Gastroesophageal sphincter (tissue), 4 donors: ENCODE results near the gene MRPL53. TPM values are rescaled to one million over a fixed set of nuclear protein-coding genes. Genes with fewer than 3 reads are reported as not detected.
A peak's percentile ranks its signal among the peaks of the same experiment; 100 is the strongest.
"Not testable (repeated sequence)": the region's sequence is repeated elsewhere in the genome, so short reads cannot be mapped to it uniquely, and the experiment has no call there.

ENCODE experiments used
- ATAC-seq: fragments of 150-250 bp; one replicate; pipeline ENCODE4 v1.9.1; 2016; ENCODE audit warnings: mild to moderate bottlenecking, moderate library complexity
- H3K27ac ChIP-seq, 4 donors: fragments of 200-600 bp; sonication (generic) in 3 of 4; 1 replicate in 3 of 4; 2 replicates in 1 of 4; pipeline ENCODE4 v1.5.1; 2016 to 2019
- H3K27me3 ChIP-seq: fragments of 200-600 bp; sonication (generic); one replicate; pipeline ENCODE4 v1.5.1; 2019
- H3K36me3 ChIP-seq, 2 donors: fragments of 200-600 bp; sonication (generic); one replicate each; pipeline ENCODE4 v1.5.1; 2019; ENCODE audit warnings: control low read depth in 1 of 2
- H3K4me1 ChIP-seq, 3 donors: fragments of 200-600 bp; sonication (generic); 1 replicate in 2 of 3; 2 replicates in 1 of 3; pipeline ENCODE4 v1.5.1; 2016 to 2019; ENCODE audit warnings: control low read depth in 2 of 3
- H3K4me3 ChIP-seq, 2 donors: fragments of 200-600 bp; sonication (generic); one replicate each; pipeline ENCODE4 v1.5.1; 2019; ENCODE audit warnings: mild to moderate bottlenecking in 1 of 2, moderate library complexity in 1 of 2
- H3K9me3 ChIP-seq, 3 donors: fragments of 200-600 bp; sonication (generic); one replicate each; pipeline ENCODE4 v1.5.1; 2017 to 2019; ENCODE audit warnings: control low read depth in 2 of 3
- EP300 ChIP-seq: sonication (generic); formaldehyde crosslinking; IDR thresholded peaks from one replicate; pipeline ENCODE4 v1.6.1; 2017; ENCODE audit warnings: antibody characterized with exemption, mild to moderate bottlenecking
- POLR2A ChIP-seq, 2 donors: fragments of 450-650 bp; IDR thresholded peaks; one replicate each; pipeline ENCODE4 v1.6.1; 2017; ENCODE audit warnings: antibody characterized with exemption in 2 of 2, mild to moderate bottlenecking in 2 of 2, moderate library complexity in 1 of 2
- POLR2AphosphoS5 ChIP-seq: sonication (generic); formaldehyde crosslinking; IDR thresholded peaks from one replicate; pipeline ENCODE4 v1.6.1; 2017; ENCODE audit warnings: antibody characterized with exemption
- WGBS, 2 donors: methylation state at CpG; one replicate each; pipeline ENCODE4 v1.1.5; 2018; ENCODE audit warnings: low coverage in 1 of 2; 5-methylcytosine and 5-hydroxymethylcytosine counted together
- total RNA-seq, 4 donors: library from RNA; depleted of rRNA; stranded (reverse); fragments of >200 nt; gene quantifications; one replicate each; pipeline ENCODE4 v1.1.0, GENCODE V29; 2016
- TF ChIP-seq, protein P1 (sequence below), 4 experiments: fragments of 200-600 bp in 2 of 4; fragments of 450-650 bp in 2 of 4; sonication (generic) in 1 of 4; IDR thresholded peaks; one replicate each; pipeline ENCODE4 v1.5.1; 2017 to 2019; ENCODE audit warnings: antibody characterized with exemption in 4 of 4, mild to moderate bottlenecking in 2 of 4, moderate library complexity in 2 of 4

Gene MRPL53
- total RNA-seq, 4 donors from 2014 or later: 18.0 to 76.7 (median 30.2) TPM

DNA sequence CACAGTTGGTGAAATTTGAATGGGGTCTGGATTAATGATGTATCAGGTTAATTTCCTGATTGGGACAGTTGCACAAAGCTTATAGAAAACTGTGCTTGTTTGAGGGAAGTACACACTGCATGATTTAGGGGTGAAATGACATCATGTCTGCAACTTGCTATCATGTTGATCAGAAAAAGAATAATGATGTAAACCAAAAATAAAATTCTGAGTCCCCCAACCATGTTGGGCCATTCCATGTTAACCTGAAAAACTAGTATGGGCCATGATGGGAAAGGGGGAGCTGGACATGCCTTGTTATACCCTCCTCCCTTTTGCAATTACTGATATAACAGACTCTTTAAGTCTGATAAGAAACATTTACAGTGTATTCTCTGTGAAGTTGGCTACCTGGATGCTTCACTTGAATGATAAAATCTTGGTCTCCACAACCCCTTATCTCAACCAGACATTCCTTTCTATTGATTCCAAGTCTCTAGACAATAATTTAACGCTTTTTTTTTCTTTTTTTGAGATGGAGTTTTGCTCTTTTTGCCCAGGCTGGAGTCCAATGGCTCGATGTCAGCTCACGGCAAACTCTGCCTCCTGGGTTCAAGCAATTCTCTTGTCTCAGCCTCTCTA, 21.8 kb downstream of the MRPL53 start:
- H3K4me1 ChIP-seq: peaks cover 2 to 12% (median 7%) of the 10 kb centered on the region in 3 donors
- no peak overlapping the region for H3K4me3 ChIP-seq
- H3K36me3 ChIP-seq: no peaks in the 10 kb centered on the region
- H3K9me3 ChIP-seq: no peaks in the 10 kb centered on the region
- 82 to 93% methylated on average over 3 of the region's 3 CpGs for WGBS, 2 donors
- H3K27me3 ChIP-seq: no peaks in the 10 kb centered on the region
- TF ChIP-seq POLR2AphosphoS5: no peak
- TF ChIP-seq, protein P1, sequence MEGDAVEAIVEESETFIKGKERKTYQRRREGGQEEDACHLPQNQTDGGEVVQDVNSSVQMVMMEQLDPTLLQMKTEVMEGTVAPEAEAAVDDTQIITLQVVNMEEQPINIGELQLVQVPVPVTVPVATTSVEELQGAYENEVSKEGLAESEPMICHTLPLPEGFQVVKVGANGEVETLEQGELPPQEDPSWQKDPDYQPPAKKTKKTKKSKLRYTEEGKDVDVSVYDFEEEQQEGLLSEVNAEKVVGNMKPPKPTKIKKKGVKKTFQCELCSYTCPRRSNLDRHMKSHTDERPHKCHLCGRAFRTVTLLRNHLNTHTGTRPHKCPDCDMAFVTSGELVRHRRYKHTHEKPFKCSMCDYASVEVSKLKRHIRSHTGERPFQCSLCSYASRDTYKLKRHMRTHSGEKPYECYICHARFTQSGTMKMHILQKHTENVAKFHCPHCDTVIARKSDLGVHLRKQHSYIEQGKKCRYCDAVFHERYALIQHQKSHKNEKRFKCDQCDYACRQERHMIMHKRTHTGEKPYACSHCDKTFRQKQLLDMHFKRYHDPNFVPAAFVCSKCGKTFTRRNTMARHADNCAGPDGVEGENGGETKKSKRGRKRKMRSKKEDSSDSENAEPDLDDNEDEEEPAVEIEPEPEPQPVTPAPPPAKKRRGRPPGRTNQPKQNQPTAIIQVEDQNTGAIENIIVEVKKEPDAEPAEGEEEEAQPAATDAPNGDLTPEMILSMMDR (IDR thresholded peaks at IDR 0.05): no peak
- TF ChIP-seq EP300: no peak
- no peak for TF ChIP-seq POLR2A (IDR thresholded peaks at IDR 0.05)
- no peak for ATAC-seq
- H3K27ac ChIP-seq: no peak overlapping the region

DNA sequence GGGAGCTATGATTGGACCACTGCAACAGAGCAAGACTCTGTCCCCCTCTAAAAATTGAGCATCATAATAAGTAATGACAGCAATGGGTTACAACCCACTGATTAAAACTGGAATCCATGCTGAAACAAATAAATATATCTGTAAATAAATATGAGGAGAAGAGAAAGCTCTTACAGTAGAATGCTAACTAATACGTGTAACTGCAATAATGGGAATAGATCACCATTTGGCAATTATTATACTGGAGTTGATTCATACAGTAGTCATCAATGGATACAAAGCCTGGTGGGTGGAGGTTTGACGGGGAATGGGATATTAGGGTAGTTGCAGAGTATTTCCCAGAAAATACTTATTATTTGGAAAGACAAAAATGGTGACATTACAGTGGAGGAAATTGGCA, 23.7 kb downstream of the MRPL53 start:
- no peaks in the 10 kb centered on the region for H3K36me3 ChIP-seq
- no peak overlapping the region for H3K27ac ChIP-seq
- no peaks in the 10 kb centered on the region for H3K9me3 ChIP-seq
- no peak overlapping the region for H3K4me3 ChIP-seq
- H3K27me3 ChIP-seq: peaks cover 2% of the 10 kb centered on the region
- no peaks in the 10 kb centered on the region for H3K4me1 ChIP-seq
- ATAC-seq: no peak
- TF ChIP-seq, protein P1 (IDR thresholded peaks at IDR 0.05): no peak
- TF ChIP-seq POLR2AphosphoS5: no peak
- no peak for TF ChIP-seq EP300
- TF ChIP-seq POLR2A (IDR thresholded peaks at IDR 0.05): no peak
- 67 to 68% methylated on average over 2 of the region's 2 CpGs for WGBS, 2 donors

DNA sequence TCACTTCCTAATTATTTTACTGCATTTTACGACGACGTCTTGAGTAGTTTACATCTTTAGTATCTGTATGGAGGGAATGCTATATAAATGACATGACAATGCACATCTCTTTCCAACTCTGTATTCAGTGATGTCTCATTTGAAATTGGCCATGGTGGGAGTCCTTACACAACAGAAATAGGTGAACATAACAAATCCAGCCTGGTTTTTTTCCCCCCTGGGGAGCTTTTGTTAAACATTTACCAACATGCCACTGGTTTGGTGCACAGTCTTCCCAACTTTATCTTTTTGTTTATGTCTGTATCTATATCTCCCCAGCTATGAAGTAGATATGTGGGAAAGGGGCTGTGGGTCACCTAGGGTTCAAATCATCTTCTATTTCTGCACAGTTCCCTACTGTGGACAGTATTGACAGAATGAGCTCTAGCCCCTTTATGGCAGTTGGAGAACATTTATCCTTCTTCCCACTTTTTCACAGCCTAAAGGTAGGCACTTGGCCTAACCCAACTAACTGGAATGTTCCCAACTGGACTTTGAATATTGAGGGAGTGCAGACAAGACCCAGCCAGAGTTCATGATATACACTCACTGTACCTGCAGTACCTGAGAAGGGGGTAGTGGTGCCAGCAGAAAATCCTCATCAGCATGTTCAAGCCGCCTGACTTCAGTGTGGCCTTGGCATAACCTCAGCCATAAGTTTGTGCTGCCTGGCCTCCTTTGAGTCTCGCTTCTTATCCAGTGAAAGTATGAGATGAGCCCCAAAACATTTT, 25.1 kb downstream of the MRPL53 start:
- no peaks in the 10 kb centered on the region for H3K4me1 ChIP-seq
- 72 to 78% methylated on average over 3 to 4 of the region's 5 CpGs for WGBS, 2 donors
- H3K4me3 ChIP-seq: no peak overlapping the region
- H3K27ac ChIP-seq: no peak overlapping the region
- H3K9me3 ChIP-seq: no peaks in the 10 kb centered on the region
- TF ChIP-seq, protein P1 (IDR thresholded peaks at IDR 0.05): no peak
- TF ChIP-seq POLR2AphosphoS5: no peak
- no peak for TF ChIP-seq POLR2A (IDR thresholded peaks at IDR 0.05)
- TF ChIP-seq EP300: no peak
- ATAC-seq: no peak
- no peaks in the 10 kb centered on the region for H3K36me3 ChIP-seq
- H3K27me3 ChIP-seq: peaks cover 11% of the 10 kb centered on the region

DNA sequence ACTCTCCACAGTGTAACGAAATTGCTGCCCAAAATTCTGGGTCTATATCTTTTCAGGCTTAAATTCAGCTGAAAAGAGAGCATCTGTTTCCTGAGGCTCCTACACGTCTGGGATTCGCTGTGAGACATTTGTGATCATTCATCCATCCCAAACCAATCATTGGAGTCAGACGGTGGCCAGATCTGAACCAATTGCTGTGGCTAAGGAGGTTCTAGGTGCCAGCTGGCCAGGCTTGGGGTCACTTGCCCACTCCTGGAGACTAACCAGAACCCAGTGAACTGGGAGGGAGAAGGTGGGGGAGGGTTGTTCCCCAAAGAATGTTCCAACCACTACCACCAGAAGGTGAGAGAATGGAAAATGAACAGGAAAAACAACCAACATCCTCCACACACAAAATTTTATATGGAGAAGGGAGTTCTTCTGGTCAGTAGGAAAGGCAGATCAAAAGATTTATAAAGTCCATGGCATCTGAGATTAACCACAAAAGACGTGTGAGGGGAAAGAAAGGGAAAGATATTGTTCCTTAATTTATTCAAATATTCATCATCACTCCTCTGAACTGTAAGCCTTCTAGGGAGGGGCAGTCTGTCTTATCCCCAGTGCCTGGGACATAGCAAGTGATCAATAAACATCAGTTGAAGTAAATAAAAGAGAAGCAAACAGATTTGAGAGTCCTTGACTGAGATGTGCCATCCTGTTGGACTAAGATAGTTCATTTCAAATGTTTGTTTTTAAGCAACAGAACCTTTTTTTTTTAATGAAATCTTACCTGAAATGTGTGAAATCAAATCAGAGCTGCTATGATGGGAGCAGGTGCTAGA, 27.8 kb downstream of the MRPL53 start:
- H3K9me3 ChIP-seq: no peaks in the 10 kb centered on the region
- no peak overlapping the region for H3K27ac ChIP-seq
- TF ChIP-seq POLR2A (IDR thresholded peaks at IDR 0.05): no peak
- TF ChIP-seq, protein P1 (IDR thresholded peaks at IDR 0.05): no peak
- no peak for TF ChIP-seq POLR2AphosphoS5
- TF ChIP-seq EP300: no peak
- H3K36me3 ChIP-seq: no peaks in the 10 kb centered on the region
- ATAC-seq: no peak
- WGBS, 2 donors: 28 to 34% methylated on average over 4 to 5 of the region's 5 CpGs
- peaks cover 0 to 25% (median 4%) of the 10 kb centered on the region in 3 donors for H3K4me1 ChIP-seq
- no peak overlapping the region for H3K4me3 ChIP-seq
- H3K27me3 ChIP-seq: peaks cover 29% of the 10 kb centered on the region

DNA sequence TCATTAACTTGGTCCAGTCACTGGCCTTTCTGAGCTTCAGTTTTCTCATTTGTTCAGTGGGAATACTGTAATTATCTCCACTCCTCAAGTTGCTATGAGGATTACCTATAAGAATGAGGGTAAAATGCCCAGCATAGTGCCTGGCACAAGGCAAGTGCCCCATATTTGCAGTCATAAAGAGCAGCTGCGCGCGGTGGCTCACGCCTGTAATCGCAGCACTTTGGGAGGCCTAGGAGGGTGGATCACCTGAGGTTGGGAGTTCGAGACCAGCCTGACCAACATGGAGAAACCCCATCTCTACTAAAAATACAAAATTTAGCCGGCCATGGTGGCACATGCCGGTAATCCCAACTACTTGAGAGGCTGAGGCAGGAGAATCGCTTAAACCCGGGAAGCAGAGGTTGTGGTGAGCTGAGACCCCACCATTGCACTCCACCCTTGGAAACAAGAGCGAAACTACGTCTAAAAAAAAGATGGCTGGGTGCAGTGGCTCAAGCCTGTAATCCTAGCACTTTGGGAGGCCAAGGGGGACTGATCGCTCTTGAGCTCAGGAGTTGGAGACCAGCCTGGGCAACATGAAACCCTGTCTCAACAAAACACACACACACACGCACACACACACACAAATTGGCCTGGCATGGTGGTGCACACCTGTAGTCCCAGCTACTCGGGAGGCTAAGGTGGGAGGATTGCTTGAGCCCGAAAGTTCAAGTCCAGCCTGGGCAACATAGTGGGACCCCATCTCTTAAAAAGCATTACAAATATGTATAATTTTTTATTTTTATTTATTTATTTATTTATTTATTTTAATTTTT, 29.8 kb downstream of the MRPL53 start:
- Histone ChIP-seq H3K4me3 (peak overlapping the region in 1 of 2 donors; percentile 49), H3K27me3 (peaks cover 29% of the 10 kb centered on the region), H3K4me1 (peaks cover 0 to 46% (median 13%) of the 10 kb centered on the region in 3 donors)
- H3K36me3 ChIP-seq, H3K9me3 ChIP-seq, ATAC-seq, H3K27ac ChIP-seq: not testable (repeated sequence)
- 86 to 89% methylated on average over 6 to 12 of the region's 16 CpGs for WGBS, 2 donors
